Keratinocyte (primary cell): Measurements from ENCODE around the gene FKBP1A.

Source experiments
- CTCF ChIP-seq, 3 experiments: IDR thresholded peaks in 1 of 3; conservative IDR thresholded peaks in 1 of 3; optimal IDR thresholded peaks in 1 of 3; 2 replicates in 2 of 3; 3 replicates in 1 of 3; pipeline versions ENCODE3 to v1.5.1; 2011; ENCODE audit warnings: low read length in 3 of 3, mild to moderate bottlenecking in 3 of 3, moderate library complexity in 2 of 3, control low read depth in 1 of 3, inconsistent platforms in 1 of 3; ENCODE audit not compliant: insufficient read depth in 2 of 3; ENCODE audit errors: extremely low read depth in 1 of 3
- EZH2 ChIP-seq: IDR thresholded peaks from one replicate; pipeline ENCODE4 v1.6.1; 2012; ENCODE audit warnings: inconsistent platforms, mild to moderate bottlenecking, low read length, moderate library complexity

- TF ChIP-seq CTCF (optimal IDR thresholded peaks at IDR 0.05 in 1 of 3, IDR thresholded peaks at IDR 0.05 in 1 of 3, conservative IDR thresholded peaks at IDR 0.05 in 1 of 3; ENCODE audit: extremely low read depth in 1 of 3, insufficient read depth in 2 of 3, low read length in 3 of 3) (no peak), EZH2 (no peak)
These were observed 29.9 kb upstream of the FKBP1A start for GRCh38 chr20:1422753-1423152.
